ENCODE data around the gene C13orf46.

DNA sequence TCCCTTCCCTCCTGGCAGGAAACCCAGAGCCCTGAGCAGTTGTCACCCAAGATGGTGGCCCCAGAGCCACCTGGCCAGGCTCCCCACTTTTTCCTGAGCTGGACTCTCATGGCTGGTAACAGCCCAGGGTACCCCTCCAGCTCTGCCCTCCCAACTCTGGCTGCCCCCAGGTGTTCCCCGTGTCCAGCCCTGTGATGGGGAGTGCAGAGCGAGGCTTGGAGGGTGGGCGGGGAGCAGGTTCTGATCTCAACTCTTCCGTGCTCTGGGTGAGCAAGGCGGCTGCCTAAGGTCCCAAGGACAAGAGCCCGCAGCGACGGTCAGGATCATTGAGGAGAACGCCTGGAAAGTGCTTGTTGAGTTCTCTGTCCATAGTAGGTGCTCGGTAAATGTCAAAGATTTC is 55.3 kb downstream of the C13orf46 start:
- TF ChIP-seq, protein P1, sequence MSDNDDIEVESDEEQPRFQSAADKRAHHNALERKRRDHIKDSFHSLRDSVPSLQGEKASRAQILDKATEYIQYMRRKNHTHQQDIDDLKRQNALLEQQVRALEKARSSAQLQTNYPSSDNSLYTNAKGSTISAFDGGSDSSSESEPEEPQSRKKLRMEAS (IDR thresholded peaks at IDR 0.05), result no peak
- no peak for TF ChIP-seq CBX8 (IDR thresholded peaks at IDR 0.05; ENCODE audit: borderline replicate concordance, low read depth, low read length)

All from H1 (cell line).